ENCODE results near the gene ARID3A. TPM values are rescaled to one million over a fixed set of nuclear protein-coding genes. Genes with fewer than 3 reads are reported as not detected.

The ARID3A gene
- total RNA-seq, 1 experiment from 2014 or later = 28.9 TPM

- no peak for DNase-seq (ENCODE audit: low read depth, low spot score)
- intact Hi-C loops (cut with micrococcal nuclease; ENCODE audit: unreplicated experiment) (no loop called here), in situ Hi-C loops (cut with HindIII; ENCODE audit: low pct_unique_long_range_greater_than_20kb, low sequenced_read_pairs) (no loop called here)
- no peaks in the 10 kb centered on the region for H3K27me3 ChIP-seq (ENCODE audit: control insufficient read depth, insufficient read depth, low read length)
- no peaks in the 10 kb centered on the region for H3K9me3 ChIP-seq (ENCODE audit: control insufficient read depth, insufficient read depth, low read depth, low read length)
- ChIA-PET CTCF (interaction anchor here (0.6 kb wide), 1 partner anchor 70 kb away, joined by 4 read pairs; no protein-coding TSS in a partner anchor), POLR2A (no interaction called here)
- no peak overlapping the region for H3K4me3 ChIP-seq (ENCODE audit: low read depth in 2 of 2, low read length in 2 of 2)
- BruUV-seq (replicated peaks) = no TSS peak
- H3K4me1 ChIP-seq (ENCODE audit: control insufficient read depth, insufficient read depth, low read length) = no peaks in the 10 kb centered on the region
- no peaks in the 10 kb centered on the region for H3K36me3 ChIP-seq (ENCODE audit: control insufficient read depth, insufficient read depth, low read length)
- no peak overlapping the region for H3K27ac ChIP-seq (ENCODE audit: low read length)
- ATAC-seq = no peak
- no peak for TF ChIP-seq TCF7L2 (IDR thresholded peaks at IDR 0.05; ENCODE audit: low read depth, low read length)
- TF ChIP-seq CTCF (IDR thresholded peaks at IDR 0.05) = no peak
These were observed 39.2 kb downstream of the ARID3A start for GRCh38 chr19:964761-965694.

- TF ChIP-seq CTCF (IDR thresholded peaks at IDR 0.05) = no peak
- TF ChIP-seq REST (IDR thresholded peaks at IDR 0.05; ENCODE audit: insufficient read depth in 1 of 2, low read depth in 2 of 2, low read length in 1 of 2) = no peak
- no peak for TF ChIP-seq POLR2AphosphoS5 (IDR thresholded peaks at IDR 0.05; ENCODE audit: low read depth, low read length)
- no peak for TF ChIP-seq SIN3A (IDR thresholded peaks at IDR 0.05; ENCODE audit: borderline replicate concordance, insufficient read depth, low read depth, low read length)
- no peak for TF ChIP-seq TCF7L2 (IDR thresholded peaks at IDR 0.05; ENCODE audit: low read depth, low read length)
- no peaks in the 10 kb centered on the region for H3K9me3 ChIP-seq (ENCODE audit: control insufficient read depth, insufficient read depth, low read depth, low read length)
- no TSS peak for BruUV-seq (replicated peaks)
- no peak overlapping the region for H3K27ac ChIP-seq (ENCODE audit: low read length)
- ATAC-seq (no peak), DNase-seq (ENCODE audit: low read depth, low spot score) (no peak)
- H3K27me3 ChIP-seq (ENCODE audit: control insufficient read depth, insufficient read depth, low read length) = no peaks in the 10 kb centered on the region
- peaks cover 3% of the 10 kb centered on the region; the same call in 1 of the 2 replicates for H3K36me3 ChIP-seq (ENCODE audit: control insufficient read depth, insufficient read depth, low read length)
- in situ Hi-C loops (cut with HindIII; ENCODE audit: low pct_unique_long_range_greater_than_20kb, low sequenced_read_pairs) (no loop called here), intact Hi-C loops (cut with micrococcal nuclease; ENCODE audit: unreplicated experiment) (no loop called here)
- CTCF ChIA-PET = interaction anchor here (0.6 kb wide), 2 partner anchors 10 to 35 kb away, joined by 3 read pairs; no protein-coding TSS in a partner anchor
- H3K4me1 ChIP-seq (ENCODE audit: control insufficient read depth, insufficient read depth, low read length) = no peaks in the 10 kb centered on the region
- POLR2A ChIA-PET = no interaction called here
- no peak overlapping the region for H3K4me3 ChIP-seq (ENCODE audit: low read depth in 2 of 2, low read length in 2 of 2)
These were observed 40.8 kb downstream of the ARID3A start for GRCh38 chr19:966485-967088.

Measured in Panc1 (cell line).